GM19455 (cell line): ENCODE data around the gene SYTL3.

Source experiments
- ATAC-seq: cut with Tn5 transposase; IDR thresholded peaks from one replicate; pipeline ENCODE4 v1.9.1; 2021; ENCODE audit not compliant: unreplicated experiment

The SYTL3 gene

GRCh38 chr6:158810155-158811095 is 160.6 kb downstream of the SYTL3 start:
- ATAC-seq = no peak

GRCh38 chr6:158812611-158813010 is 162.8 kb downstream of the SYTL3 start:
- ATAC-seq = no peak

- ATAC-seq = no peak
Measured at GRCh38 chr6:158813032-158813431, 163.2 kb downstream of the SYTL3 start.
